ENCODE data around the gene ROBO2.

Gene ROBO2

DNA sequence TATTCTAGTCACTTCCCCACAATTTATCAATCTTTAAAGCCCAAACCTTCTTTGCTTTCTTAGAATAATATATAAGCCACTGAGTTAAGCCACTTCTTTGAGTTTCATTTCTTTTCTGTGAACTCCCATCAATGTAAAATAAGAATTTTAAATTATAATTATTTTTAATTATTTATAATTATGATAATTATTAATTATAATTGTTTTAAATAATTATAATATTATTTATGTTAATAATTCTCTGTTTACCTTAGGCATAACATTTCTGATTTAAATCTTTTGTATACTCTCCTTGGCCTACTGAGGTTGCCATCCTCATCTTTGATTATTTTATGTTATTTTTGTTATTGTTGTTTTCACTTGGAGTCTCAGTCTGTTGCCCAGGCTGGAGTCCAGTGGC, 644.2 kb downstream of the ROBO2 start:
- DNase-seq (ENCODE audit: low read depth), result no peak

- no peak for DNase-seq (ENCODE audit: low read depth)
These were observed 645.8 kb downstream of the ROBO2 start for GRCh38 chr3:77685713-77686112.

DNA sequence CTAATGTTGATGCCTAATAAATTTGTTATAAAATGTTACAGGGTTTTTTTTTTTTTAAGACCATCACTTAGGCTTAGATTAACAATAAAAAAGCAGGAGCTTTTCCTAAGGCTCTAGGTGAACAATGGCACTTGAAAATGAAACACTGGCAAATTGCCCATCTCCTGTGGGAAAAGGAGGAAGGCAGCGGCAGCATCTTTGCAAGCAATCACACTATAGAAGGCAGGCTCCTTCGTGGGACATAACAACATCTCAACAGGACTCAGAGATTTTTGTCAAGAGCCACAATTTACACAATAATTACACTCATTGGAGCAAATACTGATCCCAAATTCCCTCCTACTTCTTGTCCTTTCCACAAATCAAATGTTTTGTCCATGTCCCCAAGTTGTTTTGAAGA, 646.7 kb downstream of the ROBO2 start:
- no peak for DNase-seq (ENCODE audit: low read depth)

GRCh38 chr3:77687545-77687944, 647.6 kb downstream of the ROBO2 start:
- DNase-seq (ENCODE audit: low read depth), result no peak

DNA sequence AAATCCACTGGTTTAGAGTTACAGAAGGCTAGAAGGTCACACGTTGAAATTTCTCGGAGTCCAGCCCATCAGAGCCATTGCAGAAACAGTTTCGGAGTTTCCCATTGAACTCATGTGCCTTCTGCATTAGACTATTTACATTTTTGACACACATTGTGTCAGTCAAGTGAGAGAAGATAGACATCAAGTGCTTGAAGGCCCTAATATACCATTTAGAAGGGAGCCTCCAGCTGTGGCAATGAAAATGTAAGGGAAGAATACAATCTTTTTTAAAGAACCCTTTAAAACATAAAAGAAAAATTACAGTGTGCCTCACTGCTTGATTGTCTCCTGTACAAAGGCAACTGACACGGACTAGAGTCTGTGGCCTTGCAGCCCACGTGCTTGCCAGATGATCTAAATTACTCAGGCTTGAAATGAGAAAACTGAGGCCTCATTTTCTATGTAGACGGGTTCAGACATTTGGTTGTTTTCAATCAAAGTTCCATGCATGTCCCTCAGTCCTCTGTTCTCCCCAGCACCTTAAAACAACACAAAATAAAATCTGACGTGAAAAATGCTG, 650.5 kb downstream of the ROBO2 start:
- DNase-seq (ENCODE audit: low read depth), result no peak

DNA sequence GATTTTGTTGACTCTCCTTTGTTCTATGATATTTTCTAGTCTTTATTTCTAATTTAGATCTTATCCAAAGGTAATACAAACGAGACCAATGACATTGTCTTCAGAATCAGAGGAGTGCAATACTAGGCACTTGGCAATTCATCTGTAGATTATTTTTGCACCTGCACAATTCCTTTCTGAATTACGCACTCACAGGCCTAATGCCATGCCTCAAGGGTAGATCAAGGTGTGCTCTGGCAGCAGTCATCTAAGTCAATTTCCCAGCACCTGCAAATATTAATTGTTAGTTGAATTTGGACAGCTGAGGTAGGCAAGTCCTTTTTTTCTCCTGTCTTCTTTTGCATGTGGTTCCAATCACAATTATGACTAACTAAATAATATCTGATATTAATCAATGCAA, 653.2 kb downstream of the ROBO2 start:
- no peak for DNase-seq (ENCODE audit: low read depth)

- DNase-seq (ENCODE audit: low read depth), result no peak
These were observed 659.3 kb downstream of the ROBO2 start for GRCh38 chr3:77699125-77699691.

Measured in stimulated activated CD8-positive, alpha-beta memory T cell treated with anti-CD3 and anti-CD28 coated beads, Interleukin-12 subunit alpha, Interleukin-12 subunit beta, amount 100 ng/mL, for 4 hours (primary cell).